Gastrocnemius medialis (tissue), 4 donors: ENCODE data around the gene TMEM181.

Experiments
- POLR2A ChIP-seq, 2 donors: fragments of 450-650 bp; IDR thresholded peaks; one replicate each; pipeline ENCODE4 v1.6.1; 2017; ENCODE audit warnings: antibody characterized with exemption in 2 of 2, mild to moderate bottlenecking in 2 of 2, moderate library complexity in 2 of 2
- TF ChIP-seq, protein P1 (sequence below), 5 experiments: fragments of 450-650 bp in 3 of 5; fragments of 200-600 bp in 2 of 5; sonication (generic) in 2 of 5; IDR thresholded peaks in 4 of 5; conservative IDR thresholded peaks in 1 of 5; 1 replicate in 4 of 5; 2 replicates in 1 of 5; pipeline ENCODE4 v1.5.1; 2016 to 2019; ENCODE audit warnings: antibody characterized with exemption in 5 of 5, mild to moderate bottlenecking in 3 of 5, moderate library complexity in 3 of 5

DNA sequence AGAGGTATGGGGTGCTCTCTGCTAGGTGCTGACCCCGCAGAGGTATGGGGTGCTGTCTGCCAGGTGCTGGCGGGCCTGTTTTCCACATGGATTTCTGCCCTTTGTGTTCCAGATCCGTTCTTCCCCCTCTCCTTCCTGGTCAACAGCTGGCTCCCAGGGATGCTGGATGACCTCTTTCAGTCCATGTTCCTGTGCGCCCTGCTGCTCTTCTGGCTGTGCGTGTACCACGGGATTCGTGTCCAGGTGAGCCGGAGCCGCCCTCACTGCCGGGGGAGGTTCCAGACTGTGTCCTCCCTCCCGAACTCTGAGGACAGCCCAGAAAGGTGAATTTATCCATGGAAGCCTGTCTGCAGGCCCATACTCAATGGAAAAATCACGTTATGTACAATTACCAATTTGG is 48.3 kb downstream of the TMEM181 start:
- TF ChIP-seq, protein P1, sequence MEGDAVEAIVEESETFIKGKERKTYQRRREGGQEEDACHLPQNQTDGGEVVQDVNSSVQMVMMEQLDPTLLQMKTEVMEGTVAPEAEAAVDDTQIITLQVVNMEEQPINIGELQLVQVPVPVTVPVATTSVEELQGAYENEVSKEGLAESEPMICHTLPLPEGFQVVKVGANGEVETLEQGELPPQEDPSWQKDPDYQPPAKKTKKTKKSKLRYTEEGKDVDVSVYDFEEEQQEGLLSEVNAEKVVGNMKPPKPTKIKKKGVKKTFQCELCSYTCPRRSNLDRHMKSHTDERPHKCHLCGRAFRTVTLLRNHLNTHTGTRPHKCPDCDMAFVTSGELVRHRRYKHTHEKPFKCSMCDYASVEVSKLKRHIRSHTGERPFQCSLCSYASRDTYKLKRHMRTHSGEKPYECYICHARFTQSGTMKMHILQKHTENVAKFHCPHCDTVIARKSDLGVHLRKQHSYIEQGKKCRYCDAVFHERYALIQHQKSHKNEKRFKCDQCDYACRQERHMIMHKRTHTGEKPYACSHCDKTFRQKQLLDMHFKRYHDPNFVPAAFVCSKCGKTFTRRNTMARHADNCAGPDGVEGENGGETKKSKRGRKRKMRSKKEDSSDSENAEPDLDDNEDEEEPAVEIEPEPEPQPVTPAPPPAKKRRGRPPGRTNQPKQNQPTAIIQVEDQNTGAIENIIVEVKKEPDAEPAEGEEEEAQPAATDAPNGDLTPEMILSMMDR (IDR thresholded peaks at IDR 0.05 in 4 of 5, conservative IDR thresholded peaks at IDR 0.05 in 1 of 5), result no peak
- no peak for TF ChIP-seq POLR2A (IDR thresholded peaks at IDR 0.05)
